Stimulated activated CD8-positive, alpha-beta memory T cell treated with anti-CD3 and anti-CD28 coated beads, Interleukin-12 subunit alpha, Interleukin-12 subunit beta, amount 100 ng/mL, for 4 hours (primary cell): Measurements from ENCODE around the gene ACVR1B.
A peak's percentile ranks its signal among the peaks of the same experiment; 100 is the strongest.

Source experiments
- DNase-seq: peaks from one replicate; pipeline ENCODE4 v3.0.0-alpha.2; 2020; ENCODE audit warnings: low read depth

The ACVR1B gene

DNA sequence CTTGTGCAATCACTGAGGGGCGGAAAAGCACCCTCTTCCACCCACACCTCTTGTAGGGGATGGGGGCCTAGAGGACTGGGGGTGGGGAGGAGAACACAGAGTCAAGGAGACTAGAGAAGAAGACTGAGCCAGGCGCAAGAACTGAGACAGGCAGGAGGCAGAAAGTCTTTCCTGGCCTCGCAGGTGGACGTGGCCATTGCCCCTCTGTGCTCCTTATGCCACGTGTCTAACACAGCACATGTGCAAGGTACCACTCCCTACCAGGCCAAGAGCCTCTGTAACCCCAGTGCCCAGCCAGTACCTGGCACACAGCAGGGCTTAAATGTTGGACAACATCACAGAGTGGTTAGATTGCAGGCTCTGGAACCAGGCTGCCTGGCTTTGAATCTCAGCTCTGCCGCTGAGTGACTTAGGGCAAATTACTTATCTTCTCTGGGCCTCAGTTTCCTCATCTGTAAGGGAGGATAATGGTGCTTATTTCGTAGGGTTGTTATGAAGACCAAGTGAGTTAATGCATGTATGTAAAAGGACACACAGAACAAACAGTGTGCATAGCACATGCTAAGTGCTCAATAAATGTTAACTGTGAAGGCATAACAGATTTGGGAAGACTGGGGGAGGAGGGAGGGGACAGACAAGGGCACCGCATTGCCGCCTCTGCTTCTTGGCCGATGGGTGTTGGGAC lies 53.9 kb downstream of the ACVR1B start:
- no peak for DNase-seq

DNA sequence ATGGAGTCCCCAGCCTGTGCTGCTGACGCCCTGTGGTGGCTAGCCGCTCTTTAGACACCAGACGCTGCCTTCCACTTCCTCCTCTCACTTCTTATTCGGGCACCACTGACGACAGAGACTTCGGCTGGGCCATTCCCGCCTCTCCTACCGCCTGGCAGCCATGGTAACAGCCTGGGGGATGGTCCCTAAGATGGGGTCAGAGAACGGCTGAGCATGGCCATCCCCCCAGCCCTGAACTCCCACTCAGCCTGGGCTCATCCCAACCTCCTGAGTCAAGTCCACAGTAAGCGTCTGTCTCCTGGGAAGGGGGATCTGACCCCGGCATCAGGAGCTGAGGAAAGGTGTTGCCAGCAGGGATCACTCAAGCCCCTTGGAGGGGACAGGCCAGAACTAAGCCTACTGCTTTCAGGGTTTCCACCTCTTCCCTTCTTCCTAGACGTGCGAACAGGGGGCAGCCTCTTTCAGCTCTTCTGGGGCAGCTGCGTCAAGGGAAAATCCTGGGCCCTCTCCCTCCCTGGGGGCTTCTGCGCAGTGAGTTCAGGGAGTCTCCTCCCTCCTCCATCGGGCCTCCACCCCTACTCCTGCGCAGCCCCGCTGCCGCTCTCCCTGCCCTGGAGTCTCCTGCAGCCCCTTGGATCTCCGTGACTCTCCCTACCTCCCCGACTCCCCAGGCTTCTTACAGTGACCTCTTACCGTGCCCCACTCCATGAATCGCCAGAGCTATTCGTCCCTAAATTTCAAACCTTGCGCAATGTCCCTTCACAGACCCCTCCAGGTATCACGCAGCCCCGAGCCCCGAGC lies 54.6 kb downstream of the ACVR1B start:
- DNase-seq: no peak

DNA sequence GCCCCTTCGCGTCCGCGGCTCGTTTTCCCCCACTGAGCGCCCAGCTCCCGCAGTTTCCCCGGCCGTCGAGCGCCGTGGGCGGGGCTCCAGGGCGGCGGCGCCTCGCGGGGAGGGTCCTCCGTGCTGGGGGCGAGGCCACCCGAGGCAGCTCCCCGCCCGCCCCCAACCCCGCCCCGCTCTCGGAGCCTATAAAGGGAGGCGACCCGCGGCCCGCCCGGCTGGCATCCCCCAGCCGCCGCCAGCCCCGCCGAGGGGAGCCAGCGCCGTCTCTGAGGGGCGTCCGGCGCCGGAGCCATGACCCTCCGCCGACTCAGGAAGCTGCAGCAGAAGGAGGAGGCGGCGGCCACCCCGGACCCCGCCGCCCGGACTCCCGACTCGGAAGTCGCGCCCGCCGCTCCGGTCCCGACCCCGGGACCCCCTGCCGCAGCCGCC lies 55.2 kb downstream of the ACVR1B start, which contains the start of gene TAMALIN:
TSS of gene TAMALIN (plus strand) at position 221 of the 432 bp plus-strand sequence. CDS start at position 295, 74 bp downstream.
- DNase-seq: peak; percentile 78

DNA sequence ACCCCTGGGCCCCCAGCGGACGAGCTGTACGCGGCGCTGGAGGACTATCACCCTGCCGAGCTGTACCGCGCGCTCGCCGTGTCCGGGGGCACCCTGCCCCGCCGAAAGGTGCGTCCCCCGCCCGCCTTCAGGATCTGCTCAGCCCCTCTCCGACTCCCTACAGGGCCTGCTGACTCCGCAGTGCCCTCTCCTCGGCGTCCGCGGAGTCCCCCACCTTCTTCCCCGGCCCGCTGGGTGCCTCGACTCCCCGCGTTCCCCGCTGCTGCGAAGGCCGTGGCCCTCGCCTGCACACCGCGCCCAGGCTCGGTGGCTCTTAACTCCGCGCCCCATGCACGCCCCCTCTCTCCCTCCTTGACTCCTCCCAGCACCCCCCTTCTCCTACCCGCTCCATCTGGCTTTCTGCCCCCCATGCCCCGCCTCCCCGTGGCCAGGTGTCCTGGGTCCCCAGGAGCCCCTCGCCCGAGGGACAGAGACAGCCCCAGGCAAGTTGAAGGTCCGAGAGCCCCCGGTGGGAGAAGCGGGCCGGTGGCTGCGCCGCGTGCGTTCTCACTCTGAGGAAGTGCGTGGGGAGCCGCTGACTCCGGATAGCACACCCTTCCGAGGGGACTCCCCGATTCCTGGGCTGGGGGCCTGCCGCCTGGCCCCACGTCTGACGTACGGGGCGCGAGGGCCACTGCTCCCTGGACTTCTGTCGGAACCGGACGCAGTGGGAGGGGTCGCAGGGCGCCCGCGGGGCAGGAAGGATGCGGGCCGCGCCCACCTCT lies 55.8 kb downstream of the ACVR1B start:
- DNase-seq: peak; percentile 45

DNA sequence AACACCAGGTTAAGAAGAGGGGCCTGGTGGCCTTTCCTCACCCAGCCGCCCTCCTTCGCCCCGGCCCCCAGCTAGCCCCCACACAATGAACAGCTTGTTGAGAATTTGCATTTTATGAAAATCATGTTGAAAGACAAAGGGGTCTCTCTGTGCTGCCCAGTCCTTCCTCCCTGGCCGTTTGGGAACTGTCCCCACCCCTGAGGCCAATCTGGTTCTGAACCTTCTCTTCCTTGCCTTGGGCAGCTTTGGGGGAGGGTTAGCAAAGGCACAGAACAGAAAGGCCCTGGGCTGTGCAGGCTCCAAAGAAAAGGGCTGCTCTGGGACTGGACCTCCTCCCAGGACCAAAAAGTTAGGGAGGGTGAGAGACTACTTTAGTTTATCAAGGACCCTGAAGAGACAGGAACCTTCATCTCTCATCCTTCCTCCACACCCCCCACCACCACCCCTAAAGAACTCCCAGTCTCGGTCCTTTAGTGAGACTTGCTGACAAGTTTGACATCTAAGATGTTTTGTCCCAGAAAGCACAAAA lies 56.5 kb downstream of the ACVR1B start:
- DNase-seq: no peak

DNA sequence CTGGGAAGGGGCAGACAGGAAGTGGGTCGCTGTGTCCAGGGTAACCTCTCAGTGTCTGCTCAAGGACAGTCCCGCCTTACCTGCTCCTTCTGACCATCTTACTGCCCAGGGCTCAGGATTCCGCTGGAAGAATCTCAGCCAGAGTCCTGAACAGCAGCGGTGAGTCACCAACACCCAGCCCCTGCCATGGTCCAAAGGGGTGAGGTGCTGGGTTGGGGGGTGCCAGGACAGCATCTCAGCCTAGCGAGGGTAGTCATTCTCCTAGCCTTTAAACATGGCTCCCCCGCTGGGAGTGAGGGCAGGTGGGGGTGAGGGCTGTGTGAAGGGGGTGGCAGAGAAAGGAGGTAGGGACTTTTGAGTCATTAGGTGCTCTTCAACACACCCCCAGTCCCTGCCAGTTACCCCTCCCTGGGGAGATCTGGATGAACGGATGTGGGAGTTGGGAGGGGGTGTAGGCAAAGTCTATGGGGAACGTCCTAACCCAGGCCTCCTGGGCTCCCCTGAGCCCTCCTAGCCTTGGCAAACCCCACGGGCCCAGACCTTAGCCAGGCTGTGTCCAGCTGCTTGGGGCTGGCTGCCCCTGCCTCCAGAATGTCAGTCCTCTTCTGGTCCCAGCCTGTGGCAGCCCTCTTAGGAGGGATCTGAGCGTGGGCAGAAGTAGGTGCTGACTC lies 57.7 kb downstream of the ACVR1B start:
- no peak for DNase-seq

DNA sequence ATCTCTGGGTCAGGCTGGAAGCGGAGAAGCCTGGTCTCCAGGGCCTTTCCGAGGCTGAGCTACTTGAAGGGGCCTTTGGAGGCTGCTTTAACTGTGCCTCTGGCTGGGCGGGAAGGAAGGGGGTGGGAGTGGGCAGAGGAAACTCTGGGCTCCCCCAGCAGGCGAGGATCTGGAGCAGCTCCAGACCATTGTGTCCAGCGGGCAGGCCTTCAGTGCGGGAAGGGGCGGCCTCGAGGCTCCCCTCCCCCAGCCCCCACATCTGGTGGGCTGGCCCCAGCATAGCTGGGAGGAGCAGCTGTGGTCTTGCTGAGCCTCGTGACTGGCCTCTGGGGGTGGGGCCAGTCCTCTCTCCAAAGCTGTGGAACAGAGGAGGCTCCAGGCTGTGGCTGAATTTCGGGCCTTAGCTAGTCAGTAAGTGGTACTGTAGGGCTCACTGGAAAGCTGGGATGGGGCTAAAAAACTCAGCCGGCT lies 58.7 kb downstream of the ACVR1B start:
- no peak for DNase-seq

DNA sequence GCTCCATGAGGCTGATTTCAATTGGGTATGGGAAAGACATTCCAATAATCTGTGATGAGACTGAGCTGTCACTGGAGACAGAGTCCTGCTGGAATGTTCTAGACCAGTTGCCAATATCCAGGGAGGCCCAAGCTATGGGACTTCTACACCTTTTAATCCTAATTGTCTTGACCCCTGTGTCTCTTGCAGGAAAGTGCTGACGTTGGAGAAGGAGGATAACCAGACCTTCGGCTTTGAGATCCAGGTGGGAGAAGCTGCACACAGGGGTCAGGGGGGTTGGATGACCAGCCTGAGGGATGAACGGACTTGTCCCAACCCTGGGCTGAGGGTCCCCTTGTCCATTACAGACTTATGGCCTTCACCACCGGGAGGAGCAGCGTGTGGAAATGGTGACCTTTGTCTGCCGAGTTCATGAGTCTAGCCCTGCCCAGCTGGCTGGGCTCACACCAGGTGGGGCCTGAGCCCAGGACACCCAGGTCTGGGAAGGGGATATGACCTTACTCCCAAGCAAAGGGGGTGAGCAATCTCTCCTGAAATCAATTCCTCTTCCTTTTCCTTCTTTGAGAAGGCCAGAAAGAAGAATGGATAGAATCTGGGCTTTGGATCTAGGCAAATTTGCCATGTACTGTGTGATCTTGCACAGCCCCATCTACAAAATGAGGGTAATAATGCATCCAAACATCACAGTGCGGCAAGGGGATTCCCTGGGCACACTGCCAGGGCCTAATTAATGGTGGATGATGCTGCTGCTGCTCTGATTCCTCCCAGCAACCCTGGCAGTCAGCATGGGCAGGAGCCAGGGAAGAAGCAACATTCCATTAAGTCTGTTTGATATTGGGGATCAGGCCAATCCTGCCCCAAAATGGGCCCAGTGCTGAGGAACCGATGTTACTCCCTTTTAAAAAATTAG lies 59.4 kb downstream of the ACVR1B start:
- DNase-seq: no peak

DNA sequence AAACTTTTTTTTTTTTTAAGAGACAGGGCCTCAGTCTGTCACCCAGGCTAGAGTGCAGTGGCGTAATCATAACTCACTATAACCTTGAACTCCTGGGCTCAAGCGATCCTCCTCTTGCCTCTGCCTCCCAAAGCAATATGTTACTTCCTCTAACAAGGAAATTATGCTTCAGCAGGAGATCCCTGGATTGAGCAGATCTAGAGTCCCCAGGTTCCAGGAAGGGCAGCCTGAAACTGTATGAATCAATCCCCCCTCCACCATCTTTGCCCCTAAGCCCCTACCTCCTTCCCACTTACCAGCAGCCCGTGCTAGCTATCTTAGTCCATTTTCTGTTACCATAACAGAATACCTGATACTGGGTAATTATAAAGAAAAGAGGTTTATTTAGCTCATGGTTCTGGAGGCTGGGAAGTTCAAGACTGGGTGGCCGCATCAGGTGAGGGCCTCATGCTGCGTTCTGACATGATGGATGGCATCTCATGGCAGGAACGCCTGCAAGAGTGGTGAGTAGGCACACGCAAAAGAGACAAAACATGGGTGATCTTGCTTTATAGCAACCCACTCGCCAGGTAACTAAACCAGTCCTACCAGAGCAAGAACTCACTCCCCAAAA lies 60.2 kb downstream of the ACVR1B start:
- DNase-seq: no peak

DNA sequence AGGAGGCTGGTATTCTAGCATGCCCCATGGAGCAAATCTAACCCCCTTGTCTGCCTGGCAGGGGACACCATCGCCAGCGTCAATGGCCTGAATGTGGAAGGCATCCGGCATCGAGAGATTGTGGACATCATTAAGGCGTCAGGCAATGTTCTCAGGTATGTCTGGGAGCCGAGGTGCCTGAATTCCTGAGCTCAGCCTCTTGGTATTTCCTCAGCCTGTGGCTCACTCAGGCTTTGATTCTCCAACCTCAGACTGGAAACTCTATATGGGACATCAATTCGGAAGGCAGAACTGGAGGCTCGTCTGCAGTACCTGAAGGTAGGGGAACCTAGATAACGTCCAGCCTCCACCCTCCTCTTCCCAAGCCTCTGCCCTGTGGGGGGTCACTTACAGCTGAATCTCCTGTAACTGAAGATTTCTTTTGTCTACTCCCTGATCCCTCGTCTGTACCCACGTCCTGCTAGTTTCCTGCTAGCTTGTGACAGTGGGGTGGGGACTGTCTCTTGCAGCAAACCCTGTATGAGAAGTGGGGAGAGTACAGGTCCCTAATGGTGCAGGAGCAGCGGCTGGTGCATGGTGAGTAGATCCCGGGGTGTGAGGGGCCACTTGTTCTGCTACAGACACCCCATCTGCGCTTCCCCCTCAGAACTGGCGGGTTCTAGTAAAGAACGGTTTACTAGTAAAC lies 62.3 kb downstream of the ACVR1B start:
- DNase-seq: no peak

DNA sequence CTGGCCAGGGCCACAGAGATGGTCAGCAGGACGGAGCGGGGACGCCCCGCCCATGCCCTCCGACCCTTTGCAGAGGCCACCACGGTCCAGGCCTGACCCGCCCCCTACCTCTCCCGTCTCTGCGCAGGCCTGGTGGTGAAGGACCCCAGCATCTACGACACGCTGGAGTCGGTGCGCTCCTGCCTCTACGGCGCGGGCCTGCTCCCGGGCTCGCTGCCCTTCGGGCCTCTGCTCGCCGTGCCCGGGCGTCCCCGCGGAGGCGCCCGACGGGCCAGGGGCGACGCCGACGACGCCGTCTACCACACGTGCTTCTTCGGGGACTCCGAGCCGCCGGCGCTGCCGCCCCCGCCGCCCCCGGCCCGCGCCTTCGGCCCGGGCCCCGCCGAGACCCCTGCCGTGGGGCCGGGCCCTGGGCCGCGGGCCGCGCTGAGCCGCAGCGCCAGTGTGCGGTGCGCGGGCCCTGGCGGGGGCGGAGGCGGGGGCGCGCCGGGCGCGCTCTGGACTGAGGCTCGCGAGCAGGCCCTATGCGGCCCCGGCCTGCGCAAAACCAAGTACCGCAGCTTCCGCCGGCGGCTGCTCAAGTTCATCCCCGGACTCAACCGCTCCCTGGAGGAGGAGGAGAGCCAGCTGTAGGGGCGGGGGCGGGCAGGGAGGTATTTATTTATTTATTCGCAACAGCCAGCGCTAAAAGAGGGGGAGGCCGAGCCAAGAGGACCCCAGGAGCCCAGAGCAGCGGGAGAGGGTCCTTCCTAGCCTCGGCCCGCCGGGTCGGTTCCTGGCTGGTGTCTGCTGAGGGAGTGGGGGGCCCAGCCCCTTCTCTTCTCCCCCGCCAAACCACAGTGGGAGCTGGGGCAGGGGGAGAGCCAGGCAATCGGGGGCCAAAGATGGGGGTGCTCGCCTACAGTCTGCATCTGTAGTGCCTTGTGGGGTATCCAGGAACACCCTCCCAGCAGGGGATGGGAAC lies 63.4 kb downstream of the ACVR1B start:
- DNase-seq: no peak

DNA sequence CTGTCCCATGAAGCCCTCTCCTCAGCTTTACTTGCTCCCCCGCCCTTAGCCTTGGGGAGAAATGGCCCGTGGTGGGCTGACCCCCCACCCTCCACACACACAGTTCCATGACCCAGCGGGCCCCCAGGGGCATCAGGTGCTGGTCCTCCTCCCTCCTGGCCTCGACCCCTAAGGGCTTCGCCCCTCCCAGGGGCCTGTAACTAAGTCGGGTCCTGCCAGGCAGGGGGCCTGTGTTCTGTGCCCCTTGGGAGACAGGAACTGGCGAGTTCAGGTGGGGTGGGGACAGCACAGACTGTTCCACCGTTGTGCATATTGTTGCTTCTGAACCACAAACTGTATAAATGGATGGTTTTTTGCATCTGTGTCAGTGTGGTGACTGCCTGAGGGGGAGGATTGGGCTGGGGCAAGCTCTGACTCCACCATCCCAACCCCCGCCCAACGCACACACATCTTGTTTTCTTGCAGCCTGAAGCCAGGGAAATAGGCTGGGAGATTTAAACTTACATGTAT lies 64.1 kb downstream of the ACVR1B start:
- DNase-seq: no peak

DNA sequence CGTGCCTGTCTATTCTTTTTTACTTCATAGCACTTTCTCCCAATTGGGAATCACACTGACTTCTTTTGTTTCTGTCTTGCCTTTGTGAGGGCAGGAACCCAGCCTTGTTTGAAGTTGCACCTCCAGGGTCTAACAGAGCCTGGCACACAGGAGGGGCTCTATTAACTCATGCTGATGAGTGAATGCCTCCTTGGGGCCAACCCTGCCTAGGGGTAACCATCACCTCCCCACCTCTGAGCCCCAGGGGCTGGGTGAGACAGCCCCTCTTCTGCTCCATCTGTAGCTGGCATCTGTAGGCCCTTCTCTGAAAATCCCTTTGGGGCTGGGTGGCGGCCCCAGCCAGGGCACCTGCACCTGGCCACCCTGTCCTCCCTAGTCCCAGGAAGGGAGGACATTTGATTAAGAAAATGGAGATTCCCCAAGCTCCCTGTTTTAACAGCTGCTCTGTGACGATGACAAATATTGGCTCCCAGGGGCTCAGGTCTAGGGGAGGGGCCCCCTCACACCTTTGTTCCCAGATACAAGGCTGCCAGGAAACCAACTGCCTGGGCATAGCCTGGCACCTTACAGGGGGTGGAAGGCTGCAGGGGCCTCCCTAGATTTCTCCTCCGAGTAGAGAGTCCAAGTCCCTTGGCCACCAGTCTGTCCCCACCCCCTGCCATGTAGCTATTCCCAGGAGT lies 67.1 kb downstream of the ACVR1B start:
- no peak for DNase-seq

DNA sequence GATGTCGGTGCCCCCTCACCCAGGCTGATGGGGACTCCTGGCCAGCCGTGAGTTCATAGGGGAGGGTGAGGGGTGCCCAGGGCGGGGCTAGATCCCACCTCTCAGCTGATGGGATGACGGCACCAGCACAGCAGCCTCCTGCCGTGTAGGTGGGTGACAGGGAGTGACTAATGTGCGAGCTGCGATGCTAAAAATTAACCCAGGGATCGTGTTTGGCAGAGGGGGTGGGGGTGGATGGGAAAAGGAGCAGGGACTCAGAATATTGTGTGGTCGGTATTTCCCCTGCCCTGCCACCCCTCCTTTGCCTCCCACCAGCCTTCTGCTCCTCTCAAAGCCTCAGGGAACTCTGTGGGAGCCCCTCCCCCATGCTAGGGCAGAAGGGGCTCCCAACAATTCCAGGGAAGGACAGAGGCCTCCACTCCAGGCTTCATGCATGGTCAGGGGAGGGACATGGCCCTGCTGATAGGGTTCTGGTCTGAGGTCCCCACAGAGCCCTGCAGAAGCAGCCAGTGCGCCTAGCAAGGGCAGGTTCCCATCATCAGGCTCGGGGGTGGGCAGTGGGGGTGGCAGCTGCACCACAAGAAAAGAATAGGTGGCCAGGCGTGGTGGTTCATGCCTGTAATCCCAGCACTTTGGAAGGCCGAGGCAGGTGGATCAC lies 67.7 kb downstream of the ACVR1B start:
- no peak for DNase-seq

DNA sequence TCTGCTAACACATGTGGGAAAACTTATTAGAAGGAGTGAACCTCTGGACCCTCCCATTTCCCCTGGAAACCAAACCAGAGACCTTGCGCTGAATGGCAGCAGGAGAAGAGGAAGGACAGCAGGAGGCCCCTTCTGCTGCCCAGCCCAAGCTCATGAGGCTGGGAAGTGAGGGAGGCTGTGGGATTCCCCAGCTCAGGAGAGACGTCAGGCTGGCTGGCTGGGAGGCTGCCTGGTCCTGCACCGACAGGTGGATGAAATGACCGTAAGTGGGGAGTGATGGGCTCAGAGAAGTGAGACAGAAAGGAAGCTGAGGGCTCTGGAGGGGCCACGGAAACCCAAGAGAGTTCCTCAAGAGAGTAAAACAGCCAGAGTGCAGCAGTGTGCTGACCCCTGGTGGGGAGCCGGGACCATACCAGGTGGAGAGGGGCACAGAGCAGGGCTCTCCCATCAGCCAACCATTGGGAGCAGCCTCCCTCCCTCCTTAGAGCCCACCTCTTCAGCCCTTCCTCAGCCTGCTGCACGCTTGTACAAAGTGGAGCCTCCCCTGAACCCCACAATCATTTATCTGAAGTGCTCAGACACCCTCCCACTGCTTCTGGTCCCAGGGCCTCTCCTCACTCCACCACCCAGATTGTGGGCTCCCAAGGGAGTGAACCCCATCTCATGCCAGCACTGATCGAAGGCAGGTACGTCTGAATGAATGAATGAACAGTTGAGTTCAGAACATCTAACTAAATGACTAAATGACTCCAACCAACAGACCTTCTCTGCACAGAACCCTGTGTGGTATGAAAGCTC lies 69.2 kb downstream of the ACVR1B start:
- DNase-seq: peak; percentile 32

DNA sequence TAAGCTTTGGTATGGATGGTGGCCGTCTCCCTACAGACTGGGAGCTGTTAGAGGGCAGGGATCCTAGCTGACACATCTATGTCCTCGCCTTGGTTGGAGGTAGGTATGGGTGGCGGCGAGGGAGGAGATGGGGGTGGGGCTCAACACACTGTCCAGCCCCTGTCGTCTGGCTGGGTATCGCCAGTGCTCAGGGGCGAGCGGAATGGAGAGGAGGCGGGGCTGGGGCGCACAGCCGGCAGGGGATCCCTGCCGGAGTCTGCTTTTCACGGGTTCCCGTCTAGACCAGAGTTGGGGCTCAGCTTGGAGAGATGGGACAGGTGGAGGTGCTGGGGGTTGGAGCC lies 71.3 kb downstream of the ACVR1B start:
- no peak for DNase-seq
